ENCODE data around the gene CXCL6.

The CXCL6 gene

GRCh38 chr4:73844345-73844744 is 7.9 kb downstream of the CXCL6 start:
- no peak for DNase-seq

- no peak for DNase-seq
Measured at GRCh38 chr4:73844806-73845205, 8.3 kb downstream of the CXCL6 start.

- DNase-seq = no peak
Measured at GRCh38 chr4:73847526-73848182, 11.2 kb downstream of the CXCL6 start.

GRCh38 chr4:73848183-73848777 is 11.8 kb downstream of the CXCL6 start:
- DNase-seq = no peak

- DNase-seq = no peak
Measured at GRCh38 chr4:73850261-73850970, 13.9 kb downstream of the CXCL6 start.

GRCh38 chr4:73851293-73851692 is 14.8 kb downstream of the CXCL6 start:
- DNase-seq = no peak

- no peak for DNase-seq
Measured at GRCh38 chr4:73852771-73853170, 16.3 kb downstream of the CXCL6 start.

- DNase-seq = no peak
Measured at GRCh38 chr4:73853246-73853704, 16.8 kb downstream of the CXCL6 start, which contains the start of gene PF4V1. TSS of gene PF4V1 (plus strand) at chr4:73853296. CDS start at chr4:73853363, 67 bp downstream.

- DNase-seq = no peak
Measured at GRCh38 chr4:73853718-73854473, 17.4 kb downstream of the CXCL6 start.

GRCh38 chr4:73855406-73855805 is 18.9 kb downstream of the CXCL6 start:
- no peak for DNase-seq

- DNase-seq = no peak
Measured at GRCh38 chr4:73856518-73856917, 20.0 kb downstream of the CXCL6 start.

- no peak for DNase-seq
Measured at GRCh38 chr4:73859614-73860088, 23.2 kb downstream of the CXCL6 start.

- DNase-seq = no peak
Measured at GRCh38 chr4:73860181-73860580, 23.7 kb downstream of the CXCL6 start.

- no peak for DNase-seq
Measured at GRCh38 chr4:73860917-73861316, 24.4 kb downstream of the CXCL6 start.

GRCh38 chr4:73862322-73862721 is 25.8 kb downstream of the CXCL6 start:
- no peak for DNase-seq

- no peak for DNase-seq
Measured at GRCh38 chr4:73864365-73864764, 27.9 kb downstream of the CXCL6 start.

- no peak for DNase-seq
Measured at GRCh38 chr4:73864961-73865360, 28.5 kb downstream of the CXCL6 start.

GRCh38 chr4:73865431-73866096 is 29.1 kb downstream of the CXCL6 start:
- no peak for DNase-seq

GRCh38 chr4:73866246-73866645 is 29.8 kb downstream of the CXCL6 start:
- DNase-seq = no peak

- DNase-seq = no peak
Measured at GRCh38 chr4:73867783-73868182, 31.3 kb downstream of the CXCL6 start.

GRCh38 chr4:73868206-73869129 is 32.0 kb downstream of the CXCL6 start:
- no peak for DNase-seq

All from activated effector memory CD4-positive, alpha-beta T cell treated with anti-CD3 and anti-CD28 coated beads, Interleukin-2, amount 50 U/mL, for 16 hours (primary cell).